Measurements from ENCODE around the gene FGD5.

Gene FGD5

GRCh38 chr3:14889205-14889604 is 70.4 kb downstream of the FGD5 start:
- peaks cover 52% of the 10 kb centered on the region for H3K4me1 ChIP-seq (ENCODE audit: insufficient read depth, low read length)
- H3K9me3 ChIP-seq (ENCODE audit: insufficient read depth, low read length, severe bottlenecking) = no peaks in the 10 kb centered on the region
- H3K27ac ChIP-seq (ENCODE audit: low read length) = no peak overlapping the region; the same call in 1 of the 2 replicates
- DNase-seq (no peak), ATAC-seq (ENCODE audit: insufficient read depth, low read depth) (no peak)
- TF ChIP-seq CTCF (IDR thresholded peaks at IDR 0.05; ENCODE audit: borderline replicate concordance, extremely low read depth, low read length, poor library complexity, severe bottlenecking) = no peak
- no peak for TF ChIP-seq EZH2 (IDR thresholded peaks at IDR 0.05; ENCODE audit: borderline replicate concordance, low read depth, low read length, severe bottlenecking)
- no peaks in the 10 kb centered on the region for H3K27me3 ChIP-seq (ENCODE audit: insufficient read depth, low read length, poor library complexity)
- H4K20me1 ChIP-seq (ENCODE audit: insufficient read depth, low read length) = no peaks in the 10 kb centered on the region
- no peaks in the 10 kb centered on the region for H3K36me3 ChIP-seq (ENCODE audit: insufficient read depth, low read length)
- no peaks in the 10 kb centered on the region for H3K79me2 ChIP-seq (ENCODE audit: insufficient read depth, low read length)
- H3K9ac ChIP-seq (ENCODE audit: low read depth, low read length) = no peak overlapping the region
- H2AFZ ChIP-seq (ENCODE audit: low read depth, low read length) = no peak overlapping the region
- no peak overlapping the region for H3K4me3 ChIP-seq (ENCODE audit: low read depth in 1 of 2, low read length in 2 of 2)
- no peak overlapping the region for H3K4me2 ChIP-seq (ENCODE audit: insufficient read depth, low read length)

- Histone ChIP-seq H3K27me3 (ENCODE audit: insufficient read depth, low read length, poor library complexity) (no peaks in the 10 kb centered on the region), H4K20me1 (ENCODE audit: insufficient read depth, low read length) (no peaks in the 10 kb centered on the region), H3K4me1 (ENCODE audit: insufficient read depth, low read length) (peaks cover 45% of the 10 kb centered on the region), H3K9me3 (ENCODE audit: insufficient read depth, low read length, severe bottlenecking) (no peaks in the 10 kb centered on the region), H3K79me2 (ENCODE audit: insufficient read depth, low read length) (no peaks in the 10 kb centered on the region), H3K4me3 (ENCODE audit: low read depth in 1 of 2, low read length in 2 of 2) (no peak overlapping the region), H3K36me3 (ENCODE audit: insufficient read depth, low read length) (no peaks in the 10 kb centered on the region), H3K27ac (ENCODE audit: low read length) (peak overlapping the region; percentile 45; the same call in 1 of the 2 replicates), H3K4me2 (ENCODE audit: insufficient read depth, low read length) (no peak overlapping the region), H2AFZ (ENCODE audit: low read depth, low read length) (no peak overlapping the region), H3K9ac (ENCODE audit: low read depth, low read length) (no peak overlapping the region)
- no peak for ATAC-seq (ENCODE audit: insufficient read depth, low read depth)
- no peak for TF ChIP-seq CTCF (IDR thresholded peaks at IDR 0.05; ENCODE audit: borderline replicate concordance, extremely low read depth, low read length, poor library complexity, severe bottlenecking)
- no peak for TF ChIP-seq EZH2 (IDR thresholded peaks at IDR 0.05; ENCODE audit: borderline replicate concordance, low read depth, low read length, severe bottlenecking)
- DNase-seq = no peak
These were observed 71.2 kb downstream of the FGD5 start for GRCh38 chr3:14889943-14890342.

GRCh38 chr3:14890476-14890875 is 71.7 kb downstream of the FGD5 start:
- ATAC-seq (ENCODE audit: insufficient read depth, low read depth) (peak; percentile 15; the same call in 2 of the 3 replicates), DNase-seq (peak; percentile 32)
- no peaks in the 10 kb centered on the region for H4K20me1 ChIP-seq (ENCODE audit: insufficient read depth, low read length)
- no peak overlapping the region for H3K4me2 ChIP-seq (ENCODE audit: insufficient read depth, low read length)
- H2AFZ ChIP-seq (ENCODE audit: low read depth, low read length) = no peak overlapping the region
- no peaks in the 10 kb centered on the region for H3K27me3 ChIP-seq (ENCODE audit: insufficient read depth, low read length, poor library complexity)
- no peak overlapping the region for H3K9ac ChIP-seq (ENCODE audit: low read depth, low read length)
- peaks cover 39% of the 10 kb centered on the region for H3K4me1 ChIP-seq (ENCODE audit: insufficient read depth, low read length)
- TF ChIP-seq CTCF (IDR thresholded peaks at IDR 0.05; ENCODE audit: borderline replicate concordance, extremely low read depth, low read length, poor library complexity, severe bottlenecking) (no peak), EZH2 (IDR thresholded peaks at IDR 0.05; ENCODE audit: borderline replicate concordance, low read depth, low read length, severe bottlenecking) (no peak)
- H3K9me3 ChIP-seq (ENCODE audit: insufficient read depth, low read length, severe bottlenecking) = no peaks in the 10 kb centered on the region
- peak overlapping the region; percentile 45; the same call in 1 of the 2 replicates for H3K27ac ChIP-seq (ENCODE audit: low read length)
- no peak overlapping the region for H3K4me3 ChIP-seq (ENCODE audit: low read depth in 1 of 2, low read length in 2 of 2)
- H3K79me2 ChIP-seq (ENCODE audit: insufficient read depth, low read length) = no peaks in the 10 kb centered on the region
- H3K36me3 ChIP-seq (ENCODE audit: insufficient read depth, low read length) = no peaks in the 10 kb centered on the region

Data from DND-41 (cell line).